RWPE2 (cell line): ENCODE data around the gene TLL1.

Experiments
- ATAC-seq: fragments of 200-7000 bp; cut with Tn5 transposase; 3 replicates; pipeline ENCODE4 v1.9.1; 2021; ENCODE audit warnings: low read depth
- DNase-seq: peaks from one replicate; pipeline ENCODE4 v3.0.0-alpha.2; 2020; ENCODE audit warnings: low spot score
- H3K27ac ChIP-seq: fragments of 450-650 bp; 2 replicates; pipeline ENCODE4 v1.5.1; 2017; ENCODE audit warnings: mild to moderate bottlenecking; ENCODE audit not compliant: poor library complexity, severe bottlenecking
- H3K27me3 ChIP-seq: fragments of 250-450 bp; sonication (Bioruptor Pico); 2 replicates; pipeline ENCODE4 v1.5.1; 2021; ENCODE audit warnings: mild to moderate bottlenecking, moderate library complexity; ENCODE audit not compliant: insufficient read depth, poor library complexity, severe bottlenecking
- H3K36me3 ChIP-seq: fragments of 250-450 bp; sonication (Bioruptor Pico); 2 replicates; pipeline ENCODE4 v1.5.1; 2020; ENCODE audit warnings: low read depth, mild to moderate bottlenecking, moderate library complexity
- H3K4me1 ChIP-seq: fragments of 250-450 bp; sonication (Bioruptor Pico); 2 replicates; pipeline ENCODE4 v1.5.1; 2021; ENCODE audit warnings: mild to moderate bottlenecking, moderate library complexity; ENCODE audit not compliant: insufficient read depth, poor library complexity, severe bottlenecking
- H3K4me3 ChIP-seq: fragments of 250-450 bp; sonication (Bioruptor Pico); 2 replicates; pipeline ENCODE4 v1.5.1; 2021; ENCODE audit warnings: mild to moderate bottlenecking, moderate library complexity; ENCODE audit not compliant: severe bottlenecking
- H3K9me3 ChIP-seq: fragments of 250-450 bp; sonication (Bioruptor Pico); 2 replicates; pipeline ENCODE4 v1.5.1; 2021; ENCODE audit warnings: mild to moderate bottlenecking, moderate library complexity; ENCODE audit not compliant: severe bottlenecking
- TF ChIP-seq, protein P1 (sequence below): fragments of 450-650 bp; IDR thresholded peaks from one replicate; pipeline ENCODE4 v1.5.1; 2017; ENCODE audit warnings: mild to moderate bottlenecking, moderate library complexity; ENCODE audit not compliant: poor library complexity, severe bottlenecking

The TLL1 gene

DNA sequence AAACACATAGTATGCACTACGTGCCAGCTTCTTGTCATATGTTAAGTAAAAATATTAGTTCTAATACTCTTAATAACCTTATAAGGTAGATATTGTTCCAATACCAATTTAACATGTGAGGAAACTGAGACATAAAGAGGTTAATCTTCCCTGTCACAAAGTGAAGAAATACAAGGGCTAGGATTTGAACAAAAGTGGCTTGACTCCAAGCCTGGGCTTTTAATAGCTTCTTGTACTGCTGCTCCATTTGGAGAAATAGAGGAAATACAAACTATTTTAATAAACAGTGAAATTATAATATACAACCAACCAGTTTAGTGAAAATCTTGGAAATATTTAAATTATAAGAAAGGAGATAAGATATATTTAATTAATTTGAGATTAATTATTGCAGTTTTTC is 33.2 kb downstream of the TLL1 start:
- no peaks in the 10 kb centered on the region for H3K27me3 ChIP-seq
- TF ChIP-seq, protein P1, sequence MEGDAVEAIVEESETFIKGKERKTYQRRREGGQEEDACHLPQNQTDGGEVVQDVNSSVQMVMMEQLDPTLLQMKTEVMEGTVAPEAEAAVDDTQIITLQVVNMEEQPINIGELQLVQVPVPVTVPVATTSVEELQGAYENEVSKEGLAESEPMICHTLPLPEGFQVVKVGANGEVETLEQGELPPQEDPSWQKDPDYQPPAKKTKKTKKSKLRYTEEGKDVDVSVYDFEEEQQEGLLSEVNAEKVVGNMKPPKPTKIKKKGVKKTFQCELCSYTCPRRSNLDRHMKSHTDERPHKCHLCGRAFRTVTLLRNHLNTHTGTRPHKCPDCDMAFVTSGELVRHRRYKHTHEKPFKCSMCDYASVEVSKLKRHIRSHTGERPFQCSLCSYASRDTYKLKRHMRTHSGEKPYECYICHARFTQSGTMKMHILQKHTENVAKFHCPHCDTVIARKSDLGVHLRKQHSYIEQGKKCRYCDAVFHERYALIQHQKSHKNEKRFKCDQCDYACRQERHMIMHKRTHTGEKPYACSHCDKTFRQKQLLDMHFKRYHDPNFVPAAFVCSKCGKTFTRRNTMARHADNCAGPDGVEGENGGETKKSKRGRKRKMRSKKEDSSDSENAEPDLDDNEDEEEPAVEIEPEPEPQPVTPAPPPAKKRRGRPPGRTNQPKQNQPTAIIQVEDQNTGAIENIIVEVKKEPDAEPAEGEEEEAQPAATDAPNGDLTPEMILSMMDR: no peak
- no peaks in the 10 kb centered on the region for H3K9me3 ChIP-seq
- no peaks in the 10 kb centered on the region for H3K36me3 ChIP-seq
- no peak for DNase-seq
- H3K4me3 ChIP-seq: no peak overlapping the region
- peak overlapping the region; percentile 44 for H3K27ac ChIP-seq
- peaks cover 13% of the 10 kb centered on the region for H3K4me1 ChIP-seq
- ATAC-seq: no peak

DNA sequence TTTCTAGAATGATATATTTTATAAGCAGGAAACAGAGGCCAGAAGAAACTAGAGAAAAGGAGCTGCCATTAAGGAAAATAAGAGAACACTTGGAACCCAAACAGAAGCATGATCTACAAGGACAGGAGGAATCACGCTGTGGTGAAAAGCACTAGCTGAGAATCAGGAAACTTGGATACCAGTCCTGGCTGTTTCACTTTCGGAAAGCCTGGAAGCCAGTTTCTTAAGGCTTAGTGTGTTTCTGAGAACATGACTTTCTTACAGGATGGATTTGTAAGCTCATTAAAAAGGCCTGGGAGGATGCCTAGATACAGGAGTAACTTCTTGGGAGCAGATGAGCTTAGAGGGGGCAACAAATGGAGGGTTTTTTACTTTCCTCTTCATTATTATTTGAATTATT is 36.9 kb downstream of the TLL1 start:
- TF ChIP-seq, protein P1: no peak
- no peak for ATAC-seq

DNA sequence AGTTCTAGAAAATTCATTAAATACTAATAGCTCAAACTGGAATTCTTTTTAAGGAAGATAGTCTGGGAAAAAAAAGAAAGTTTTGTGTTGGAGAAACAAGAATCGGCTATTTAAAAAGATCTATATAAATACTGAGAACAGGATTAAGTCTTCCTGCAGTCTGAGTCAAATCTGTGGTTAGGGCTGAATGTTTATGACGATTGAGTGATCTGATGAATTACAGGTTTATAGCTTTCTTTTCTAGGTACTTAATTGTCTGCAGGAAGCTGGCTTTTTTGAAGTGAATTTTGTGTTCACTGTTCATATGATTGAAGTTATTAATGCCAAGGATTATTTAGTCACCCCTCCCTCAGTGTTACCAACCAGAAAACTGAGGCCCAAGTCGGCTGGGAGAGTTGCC is 42.2 kb downstream of the TLL1 start:
- Histone ChIP-seq H3K27me3 (no peaks in the 10 kb centered on the region), H3K9me3 (no peaks in the 10 kb centered on the region), H3K27ac (no peak overlapping the region), H3K4me1 (no peaks in the 10 kb centered on the region), H3K4me3 (no peak overlapping the region), H3K36me3 (no peaks in the 10 kb centered on the region)
- TF ChIP-seq, protein P1: no peak
- ATAC-seq (no peak), DNase-seq (no peak)

More for the DNA sequence above, 36.9 kb downstream of the TLL1 start:
- H3K27ac ChIP-seq: no peak overlapping the region
- peaks cover 11% of the 10 kb centered on the region for H3K4me1 ChIP-seq
- no peak for DNase-seq
- H3K4me3 ChIP-seq: no peak overlapping the region
- H3K27me3 ChIP-seq: no peaks in the 10 kb centered on the region
- no peaks in the 10 kb centered on the region for H3K9me3 ChIP-seq
- no peaks in the 10 kb centered on the region for H3K36me3 ChIP-seq

DNA sequence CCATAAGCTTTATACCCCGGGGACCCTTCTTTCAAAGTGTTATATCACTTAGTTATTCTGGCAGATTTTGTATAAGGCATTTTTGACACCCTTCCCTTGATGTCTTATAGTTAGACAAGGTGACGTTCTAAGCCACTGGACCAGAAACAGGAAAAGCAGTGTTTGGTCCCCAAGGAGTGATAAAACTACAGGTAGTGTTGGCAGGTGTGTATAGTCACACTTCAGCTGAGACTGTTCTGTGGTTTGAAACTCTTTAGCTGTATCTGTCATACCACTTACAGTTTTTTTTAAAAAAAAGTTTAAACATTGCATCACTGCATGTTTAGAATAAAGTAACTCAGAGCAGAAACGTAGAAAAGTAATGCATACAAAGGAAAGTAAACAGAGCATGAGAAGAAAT is 48.5 kb downstream of the TLL1 start:
- no peaks in the 10 kb centered on the region for H3K4me1 ChIP-seq
- ATAC-seq (no peak), DNase-seq (no peak)
- no peaks in the 10 kb centered on the region for H3K9me3 ChIP-seq
- no peak overlapping the region for H3K4me3 ChIP-seq
- no peak overlapping the region for H3K27ac ChIP-seq
- TF ChIP-seq, protein P1: no peak
- H3K36me3 ChIP-seq: no peaks in the 10 kb centered on the region
- no peaks in the 10 kb centered on the region for H3K27me3 ChIP-seq

DNA sequence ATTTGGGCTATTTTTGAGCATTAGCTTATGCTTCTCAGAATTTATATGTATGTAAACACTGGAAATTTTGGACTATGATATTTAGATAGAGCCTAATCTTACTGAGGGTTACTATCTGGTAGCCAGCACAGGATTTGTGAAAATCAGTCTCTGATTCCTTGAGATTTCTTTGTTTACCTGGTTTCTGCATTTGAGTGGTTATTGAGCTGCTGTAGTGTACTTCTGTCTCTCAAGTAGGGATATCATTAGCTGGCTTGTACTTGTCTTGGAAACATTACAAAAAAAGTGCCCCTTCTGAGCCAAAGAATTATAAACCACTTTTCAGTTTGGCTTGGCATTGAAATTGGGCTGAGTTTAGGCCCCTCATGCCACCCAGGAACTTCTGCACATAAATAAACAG is 49.7 kb downstream of the TLL1 start:
- H3K4me3 ChIP-seq: no peak overlapping the region
- H3K27ac ChIP-seq: no peak overlapping the region
- no peaks in the 10 kb centered on the region for H3K27me3 ChIP-seq
- DNase-seq (no peak), ATAC-seq (no peak)
- H3K9me3 ChIP-seq: no peaks in the 10 kb centered on the region
- TF ChIP-seq, protein P1: no peak
- H3K4me1 ChIP-seq: no peaks in the 10 kb centered on the region
- no peaks in the 10 kb centered on the region for H3K36me3 ChIP-seq
